Stimulated activated CD4-positive, alpha-beta T cell treated with anti-CD3 and anti-CD28 coated beads, Interleukin-4, amount 100 ng/mL, for 24 hours (primary cell): ENCODE measurements around the gene TXNL1.

Source experiments
- DNase-seq: peaks from one replicate; pipeline ENCODE4 v3.0.0-alpha.2; 2020

TXNL1 gene

DNA sequence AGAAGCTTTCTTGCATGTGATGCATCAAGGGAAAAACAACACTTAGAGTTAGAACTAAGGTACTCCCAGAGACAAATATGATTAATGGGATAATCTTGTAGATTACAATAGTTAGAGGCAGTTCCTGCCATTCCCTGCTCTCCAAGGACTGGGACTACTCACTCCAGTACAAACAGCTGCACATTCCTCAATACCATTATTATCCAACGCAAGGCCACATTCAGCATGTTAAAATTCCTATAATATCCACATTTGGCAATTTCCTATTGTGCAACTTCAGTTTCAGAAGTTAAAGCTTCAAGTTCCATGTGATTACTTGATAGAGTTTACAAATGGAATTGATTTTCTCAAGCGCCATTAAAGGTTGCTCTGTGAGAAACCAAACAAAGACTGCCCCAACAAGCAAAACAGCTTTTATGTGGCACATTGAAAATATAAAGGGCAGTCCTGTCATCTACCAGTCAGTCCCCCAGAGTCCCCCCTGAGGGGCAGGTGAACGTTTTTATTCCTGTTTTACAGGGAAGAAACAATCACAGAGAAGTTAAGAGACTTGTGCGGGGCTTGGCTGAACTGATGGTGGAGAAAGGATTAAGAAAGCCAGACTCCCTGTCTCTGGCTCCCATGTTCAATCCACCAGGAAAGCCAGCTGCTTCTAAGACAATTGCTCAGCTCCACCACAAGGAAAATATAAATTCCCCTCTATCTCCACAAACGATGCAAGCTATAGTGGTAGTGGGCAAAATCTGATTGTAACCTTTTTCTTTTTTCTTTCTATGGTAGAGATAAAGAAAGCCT is 72.6 kb downstream of the TXNL1 start:
- DNase-seq, result no peak

DNA sequence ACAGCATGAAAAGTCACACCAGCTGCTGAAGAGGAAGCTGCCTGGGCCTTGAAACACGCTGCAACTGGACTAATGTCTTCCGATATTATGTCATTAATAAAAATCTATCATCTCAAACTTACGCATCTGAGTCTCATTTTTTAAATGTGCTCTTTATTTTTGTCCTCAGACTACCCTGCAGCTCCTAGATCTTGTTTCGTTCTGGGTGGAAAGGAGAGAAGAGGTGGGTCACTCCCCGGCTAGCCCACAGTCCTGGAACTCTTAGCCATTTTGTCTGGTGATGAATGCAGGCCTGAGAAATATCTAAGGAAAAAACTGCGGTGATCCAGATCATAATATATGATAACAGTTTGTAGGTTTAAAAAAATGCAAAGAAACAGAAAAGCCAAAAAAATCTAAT is 73.3 kb downstream of the TXNL1 start:
- no peak for DNase-seq

DNA sequence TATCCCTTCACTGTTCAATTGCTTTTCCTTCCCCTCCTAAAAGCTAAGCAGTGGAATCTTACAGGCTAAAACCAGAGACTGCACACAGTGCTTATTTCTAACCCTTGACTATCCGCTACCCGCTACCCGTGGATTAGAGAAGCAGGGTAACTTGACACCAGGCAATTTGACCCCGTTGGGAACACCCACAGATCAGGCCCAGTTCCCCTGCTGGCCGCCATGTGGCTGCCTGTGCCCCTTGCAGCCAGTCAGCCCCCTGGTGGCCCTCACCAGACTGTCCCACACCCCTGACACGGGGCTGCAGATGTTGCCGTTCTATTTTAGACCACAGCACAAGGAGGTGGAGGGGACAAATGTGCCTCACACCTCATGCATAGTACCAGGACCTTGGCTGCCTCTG is 74.8 kb downstream of the TXNL1 start:
- no peak for DNase-seq

DNA sequence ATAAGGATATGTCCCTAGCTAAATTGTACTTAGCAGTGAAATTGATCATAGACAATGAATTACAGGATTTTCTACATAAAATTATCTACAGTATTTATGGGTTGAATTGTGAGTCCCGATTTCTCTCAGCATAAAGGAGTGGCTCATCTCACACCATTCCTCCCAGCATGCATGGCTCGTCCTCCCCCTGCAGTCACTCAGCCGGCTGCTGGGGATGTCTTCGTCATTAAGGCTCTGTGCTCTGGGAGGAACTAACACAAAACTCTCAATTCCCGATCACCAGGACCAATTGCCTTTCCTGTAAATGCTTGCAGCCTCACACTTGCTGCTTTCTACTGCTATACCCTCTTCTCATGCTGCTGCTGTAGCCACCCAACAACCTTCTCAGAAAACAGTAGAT is 75.9 kb downstream of the TXNL1 start:
- no peak for DNase-seq

DNA sequence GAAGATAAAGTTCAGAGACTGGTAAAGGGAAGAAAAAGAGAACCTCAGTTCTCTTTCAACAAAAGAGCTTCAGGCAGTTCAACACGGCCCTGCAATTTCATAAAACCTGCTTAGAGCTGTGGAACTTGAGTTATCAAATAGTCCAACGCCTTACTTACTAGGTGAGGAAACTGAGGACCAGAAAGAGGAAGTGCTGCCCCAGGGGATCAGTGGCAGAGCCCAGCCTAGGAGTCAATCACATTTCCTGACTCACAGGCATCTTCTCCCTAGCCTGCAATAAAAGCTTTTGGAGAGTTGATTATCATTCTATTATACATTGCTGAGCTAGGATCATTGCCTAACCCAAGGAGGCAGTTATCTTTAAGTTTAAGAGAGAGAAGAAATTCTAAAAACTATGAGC is 77.4 kb downstream of the TXNL1 start:
- DNase-seq, result no peak

DNA sequence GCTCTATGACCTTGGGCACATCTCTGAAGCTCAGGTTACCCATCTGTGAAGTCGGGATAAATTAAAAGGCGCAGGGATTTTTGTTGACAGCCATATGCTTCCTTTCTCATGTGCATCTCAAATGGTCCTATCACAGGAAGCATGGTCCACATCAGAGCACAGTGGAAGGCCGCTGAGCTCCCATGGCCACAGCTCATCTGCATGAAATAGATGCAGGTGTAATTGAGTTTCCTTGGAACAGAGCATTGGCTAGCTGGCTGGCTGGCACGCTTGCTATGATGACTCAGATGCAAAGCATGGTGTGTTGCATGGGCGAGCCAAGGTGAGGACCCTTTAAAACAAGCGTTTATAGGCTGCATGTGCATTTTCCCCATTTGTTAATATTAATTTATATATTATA is 79.3 kb downstream of the TXNL1 start:
- no peak for DNase-seq

DNA sequence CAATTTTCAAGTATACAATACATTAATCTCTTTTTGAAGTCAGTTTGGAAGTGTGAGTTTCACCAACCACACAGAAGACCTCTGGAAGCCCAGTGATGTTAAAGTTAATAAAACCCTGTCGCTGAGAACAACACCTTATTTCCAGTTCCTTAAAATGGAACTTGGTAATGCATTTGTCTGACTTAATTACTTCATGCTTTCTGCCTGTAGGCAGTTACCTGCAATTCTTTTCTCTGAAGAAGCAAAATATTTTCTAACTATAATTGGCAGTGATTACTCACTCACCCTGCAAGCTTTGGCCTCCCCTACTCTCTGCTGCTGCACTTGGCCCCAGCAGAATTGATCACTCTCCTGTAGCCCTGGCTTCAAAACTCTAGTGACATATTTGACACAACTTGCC is 81.5 kb downstream of the TXNL1 start:
- no peak for DNase-seq

DNA sequence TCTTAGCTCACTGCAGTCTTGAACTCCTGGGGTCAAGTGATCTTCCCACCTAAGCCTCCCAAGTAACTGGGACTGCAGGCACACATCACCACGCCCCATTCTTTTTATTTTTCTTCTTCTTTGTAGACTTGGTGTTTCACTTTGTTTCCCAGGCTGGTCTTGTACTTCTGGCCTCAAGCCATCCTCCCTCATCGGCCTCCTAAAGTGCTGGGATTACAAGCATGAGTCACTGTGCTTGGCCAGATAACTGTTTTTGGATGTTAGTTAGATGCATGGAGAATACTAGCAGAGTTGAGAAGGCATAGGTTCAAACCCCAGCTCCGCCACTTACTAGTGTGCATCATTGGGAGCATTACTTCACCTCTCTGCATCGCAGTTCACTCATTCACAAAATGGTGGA is 88.3 kb downstream of the TXNL1 start:
- no peak for DNase-seq
